SK-N-SH (cell line): ENCODE data around the gene NKIRAS1. TPM values are rescaled to one million over a fixed set of nuclear protein-coding genes. Genes with fewer than 3 reads are reported as not detected.

Experiments
- CTCF ChIA-PET: fragments of 300-600, 350-600 bp; formaldehyde crosslinking; extraction: SDS; loops from one replicate; lab custom pipeline; 2021; lab: Yijun Ruan, JAX
- POLR2A ChIA-PET: fragments of 350-600 bp; sonication (Branson Sonifier 250); formaldehyde crosslinking; extraction: SDS; loops from one replicate; lab custom pipeline; 2020; ENCODE audit warnings: antibody characterized with exemption, inconsistent platforms; lab: Yijun Ruan, JAX
- DNase-seq: peaks from one replicate; pipeline ENCODE4 v3.0.0; 2012
- H2AFZ ChIP-seq: fragments of 200-600 bp; sonication (generic); 2 replicates; pipeline ENCODE4 v1.8.1; 2016; ENCODE audit warnings: antibody characterized with exemption, mild to moderate bottlenecking, low read depth
- H3F3A ChIP-seq: fragments of 200-600 bp; sonication (generic); replicated peaks from 2 replicates; pipeline ENCODE3; 2016; ENCODE audit warnings: antibody characterized with exemption, mild to moderate bottlenecking; ENCODE audit not compliant: insufficient read depth
- H3K27ac ChIP-seq, 2 experiments: fragments of 200-500 bp in 1 of 2; fragments of 200-600 bp in 1 of 2; sonication (Bioruptor generic) in 1 of 2; sonication (generic), shearing (Covaris generic) in 1 of 2; 2 replicates each; pipeline versions ENCODE4 v1.5.1 to v1.6.1; 2014 to 2016; ENCODE audit warnings: low read depth in 2 of 2, inconsistent platforms in 1 of 2, low read length in 1 of 2, mild to moderate bottlenecking in 1 of 2, mixed read lengths in 1 of 2
- H3K27me3 ChIP-seq: fragments of 200-600 bp; sonication (generic), shearing (Covaris generic); 2 replicates; pipeline ENCODE4 v1.6.1; 2016; ENCODE audit warnings: mixed run types; ENCODE audit not compliant: insufficient read depth
- H3K36me3 ChIP-seq, 2 experiments: fragments of 200-500 bp in 1 of 2; fragments of 200-600 bp in 1 of 2; sonication (Bioruptor generic) in 1 of 2; sonication (generic) in 1 of 2; replicated peaks in 1 of 2; 2 replicates each; pipeline versions ENCODE3 to v1.5.1; 2014 to 2016; ENCODE audit warnings: low read length in 1 of 2, mild to moderate bottlenecking in 1 of 2; ENCODE audit not compliant: insufficient read depth in 2 of 2, control insufficient read depth in 1 of 2
- H3K4me1 ChIP-seq, 2 experiments: fragments of 200-500 bp in 1 of 2; fragments of 200-600 bp in 1 of 2; sonication (Bioruptor generic) in 1 of 2; sonication (generic), shearing (Covaris generic) in 1 of 2; 2 replicates each; pipeline versions ENCODE4 v1.5.1 to v1.6.1; 2014 to 2016; ENCODE audit warnings: low read depth in 1 of 2, low read length in 1 of 2, mixed run types in 1 of 2; ENCODE audit not compliant: insufficient read depth in 2 of 2, control insufficient read depth in 1 of 2
- H3K4me2 ChIP-seq: fragments of 200-600 bp; sonication (generic), shearing (Covaris generic); 2 replicates; pipeline ENCODE4 v1.6.1; 2017; ENCODE audit warnings: mixed run types
- H3K4me3 ChIP-seq, 2 experiments: fragments of 200-500 bp in 1 of 2; fragments of 200-600 bp in 1 of 2; sonication (Bioruptor generic) in 1 of 2; sonication (generic), shearing (Covaris generic) in 1 of 2; 2 replicates each; pipeline versions ENCODE4 v1.5.1 to v1.8.1; 2014 to 2016; ENCODE audit warnings: low read depth in 2 of 2, inconsistent platforms in 1 of 2, low read length in 1 of 2, mild to moderate bottlenecking in 1 of 2, mixed read lengths in 1 of 2, moderate library complexity in 1 of 2
- H3K79me2 ChIP-seq: fragments of 200-600 bp; sonication (generic); 2 replicates; pipeline ENCODE4 v1.8.1; 2017; ENCODE audit warnings: mild to moderate bottlenecking; ENCODE audit not compliant: insufficient read depth
- H3K9ac ChIP-seq: fragments of 200-600 bp; sonication (generic); 2 replicates; pipeline ENCODE4 v1.6.1; 2017; ENCODE audit warnings: mixed run types
- H3K9me2 ChIP-seq: fragments of 200-600 bp; sonication (generic); 2 replicates; pipeline ENCODE4 v1.6.1; 2017; ENCODE audit warnings: mixed run types
- H3K9me3 ChIP-seq: fragments of 200-600 bp; sonication (generic); 2 replicates; pipeline ENCODE4 v1.6.1; 2017; ENCODE audit warnings: mixed run types, mild to moderate bottlenecking, moderate library complexity
- H4K20me1 ChIP-seq: fragments of 200-600 bp; sonication (generic); 2 replicates; pipeline ENCODE4 v1.6.1; 2017; ENCODE audit warnings: mild to moderate bottlenecking, mixed run types; ENCODE audit not compliant: insufficient read depth
- CHD2 ChIP-seq: fragments of 150-350 bp; IDR thresholded peaks from 2 replicates; pipeline ENCODE4 v1.6.1; 2018; ENCODE audit warnings: low read length; ENCODE audit not compliant: partially characterized antibody
- CTCF ChIP-seq: fragments of 200-600 bp; sonication (generic); IDR thresholded peaks from 2 replicates; pipeline ENCODE4 v1.6.1; 2017; ENCODE audit warnings: antibody characterized with exemption, mild to moderate bottlenecking, moderate library complexity
- ELF1 ChIP-seq: IDR thresholded peaks from 2 replicates; pipeline ENCODE4 v1.4.0; 2012
- EZH2phosphoT487 ChIP-seq: fragments of 200-600 bp; sonication (generic); IDR thresholded peaks from 2 replicates; pipeline ENCODE4 v1.6.1; 2017; ENCODE audit warnings: low read depth, mixed run types, mild to moderate bottlenecking, antibody characterized with exemption, moderate library complexity, borderline replicate concordance
- FOXJ3 ChIP-seq: sonication (generic); formaldehyde crosslinking; IDR thresholded peaks from 2 replicates; pipeline ENCODE4 v1.5.1; 2020; ENCODE audit warnings: mild to moderate bottlenecking, missing genetic modification reagents
- FOXM1 ChIP-seq: IDR thresholded peaks from 2 replicates; pipeline ENCODE4 v1.4.0; 2012; ENCODE audit warnings: low read depth, mild to moderate bottlenecking
- GATA2 ChIP-seq: sonication (generic); formaldehyde crosslinking; IDR thresholded peaks from 2 replicates; pipeline ENCODE4 v1.5.0; 2020; ENCODE audit warnings: mild to moderate bottlenecking, missing genetic modification reagents
- JUND ChIP-seq: IDR thresholded peaks from 2 replicates; pipeline ENCODE4 v1.4.0; 2012
- MAX ChIP-seq: IDR thresholded peaks from 2 replicates; pipeline ENCODE4 v1.4.0; 2012; ENCODE audit warnings: low read depth
- MEF2A ChIP-seq: IDR thresholded peaks from 2 replicates; pipeline ENCODE4 v1.4.0; 2012; ENCODE audit warnings: low read depth, borderline replicate concordance
- MXI1 ChIP-seq: IDR thresholded peaks from 2 replicates; pipeline ENCODE4 v1.6.1; 2012; ENCODE audit warnings: mild to moderate bottlenecking, low read depth, low read length, improper control_type of control experiment
- NFIC ChIP-seq: IDR thresholded peaks from 2 replicates; pipeline ENCODE4 v1.4.0; 2012; ENCODE audit warnings: borderline replicate concordance
- NRF1 ChIP-seq: IDR thresholded peaks from 2 replicates; pipeline ENCODE4 v1.6.1; 2012; ENCODE audit warnings: low read depth, mild to moderate bottlenecking, low read length
- POLR2AphosphoS5 ChIP-seq: IDR thresholded peaks from 2 replicates; pipeline ENCODE4 v1.6.1; 2012; ENCODE audit warnings: low read depth, low read length
- RAD21 ChIP-seq: IDR thresholded peaks from 2 replicates; pipeline ENCODE4 v1.6.1; 2012; ENCODE audit warnings: mild to moderate bottlenecking, low read length
- RCOR1 ChIP-seq: fragments of 150-350 bp; IDR thresholded peaks from 2 replicates; pipeline ENCODE4 v1.6.1; 2017; ENCODE audit warnings: antibody characterized with exemption, low read length
- RFX5 ChIP-seq: IDR thresholded peaks from 2 replicates; pipeline ENCODE4 v1.6.1; 2012; ENCODE audit warnings: mild to moderate bottlenecking, improper control_type of control experiment, low read length
- RXRA ChIP-seq: IDR thresholded peaks from 2 replicates; pipeline ENCODE4 v1.4.0; 2012; ENCODE audit warnings: low read depth, mild to moderate bottlenecking, borderline replicate concordance
- SIN3A ChIP-seq: IDR thresholded peaks from 2 replicates; pipeline ENCODE4 v1.6.1; 2012; ENCODE audit warnings: low read depth, mild to moderate bottlenecking, low read length, moderate library complexity, borderline replicate concordance
- TAF1 ChIP-seq: IDR thresholded peaks from 2 replicates; pipeline ENCODE4 v1.6.1; 2012; ENCODE audit warnings: low read depth, mild to moderate bottlenecking, low read length, moderate library complexity, borderline replicate concordance
- TCF12 ChIP-seq: IDR thresholded peaks from 2 replicates; pipeline ENCODE4 v1.4.0; 2012
- TEAD4 ChIP-seq: IDR thresholded peaks from 2 replicates; pipeline ENCODE4 v1.4.0; 2012; ENCODE audit warnings: mild to moderate bottlenecking, borderline replicate concordance; ENCODE audit not compliant: insufficient read depth
- USF2 ChIP-seq: fragments of 150-350 bp; IDR thresholded peaks from 2 replicates; pipeline ENCODE4 v1.6.1; 2017; ENCODE audit warnings: antibody characterized with exemption, low read length, low read depth, borderline replicate concordance
- WGBS: methylation state at CpG from one replicate; pipeline ENCODE4 v1.1.6; 2017; ENCODE audit warnings: low lambda C conversion rate; 5-methylcytosine and 5-hydroxymethylcytosine counted together
- polyA plus RNA-seq, 3 experiments: library from polyadenylated mRNA; depleted of rRNA; stranded (reverse); fragments of >200 nt; gene quantifications; 2 replicates each; pipeline ENCODE4 v1.2.3, GENCODE V29; 2012

Gene NKIRAS1
- polyA plus RNA-seq, 1 of the 3 experiments (the other 2 are of a cell fraction), result 8.1 TPM

- TF ChIP-seq POLR2AphosphoS5 (peak; percentile 71; the same call in 1 of the 2 replicates), NFIC (no peak), SIN3A (peak; percentile 41; the same call in 1 of the 2 replicates)
- CTCF ChIA-PET, result no interaction called here
Observed at GRCh38 chr3:23921052-23921511, 4.3 kb upstream of the NKIRAS1 start.

GRCh38 chr3:23920151-23920655 lies 3.4 kb upstream of the NKIRAS1 start:
- Histone ChIP-seq H3K4me2 (peak overlapping the region; percentile 98; the same call in 1 of the 2 replicates), H3K9me3 (no peaks in the 10 kb centered on the region)
- CTCF ChIA-PET, result no interaction called here

More at GRCh38 chr3:23921052-23921511, 4.3 kb upstream of the NKIRAS1 start:
- WGBS, result 93% methylated on average over 3 of the region's 3 CpGs
- no peak for DNase-seq
- Histone ChIP-seq H3K9me3 (no peaks in the 10 kb centered on the region), H3K27ac (peak overlapping the region in 1 of 2 experiments; percentile 4; a peak in 2 of 4 replicates), H3K4me1 (peaks cover 0 to 8% of the 10 kb centered on the region in 2 experiments; a peak in 3 of 4 replicates), H3K4me3 (no peak overlapping the region), H3K9me2 (no peaks in the 10 kb centered on the region), H3K79me2 (peaks cover 41% of the 10 kb centered on the region), H3K27me3 (no peaks in the 10 kb centered on the region), H3K4me2 (no peak overlapping the region; the same call in 1 of the 2 replicates), H3F3A (peaks cover 66% of the 10 kb centered on the region), H3K9ac (no peak overlapping the region), H3K36me3 (peaks cover 31 to 38% of the 10 kb centered on the region in 2 experiments), H2AFZ (no peak overlapping the region), H4K20me1 (peaks cover 37% of the 10 kb centered on the region)
- POLR2A ChIA-PET, result no interaction called here

GRCh38 chr3:23919628-23920027 lies 2.8 kb upstream of the NKIRAS1 start:
- Histone ChIP-seq H3K27ac (no peak overlapping the region; a peak in 1 of 4 replicates), H3K9me2 (no peaks in the 10 kb centered on the region), H3K27me3 (no peaks in the 10 kb centered on the region), H3K9me3 (no peaks in the 10 kb centered on the region), H4K20me1 (peaks cover 37% of the 10 kb centered on the region), H3F3A (peaks cover 66% of the 10 kb centered on the region), H3K9ac (no peak overlapping the region), H3K4me3 (peak overlapping the region; percentile 2 to 9; a peak in 1 of 4 replicates), H3K36me3 (peaks cover 31 to 33% of the 10 kb centered on the region in 2 experiments), H3K4me1 (peaks cover 0 to 14% of the 10 kb centered on the region in 2 experiments; a peak in 3 of 4 replicates), H2AFZ (no peak overlapping the region), H3K4me2 (peak overlapping the region; percentile 98), H3K79me2 (peaks cover 55% of the 10 kb centered on the region)
- no peak for DNase-seq
- ChIA-PET CTCF (interaction anchor here (1.1 kb wide), 1 partner anchor 24 kb away, joined by 3 read pairs; no protein-coding TSS in a partner anchor), POLR2A (no interaction called here)
- 87% methylated on average over 2 of the region's 2 CpGs for WGBS
- TF ChIP-seq USF2 (no peak), RFX5 (no peak), RAD21 (no peak), TCF12 (no peak), ELF1 (no peak), CTCF (no peak), MEF2A (no peak), NFIC (no peak), TAF1 (no peak), RXRA (no peak), JUND (no peak)

More at GRCh38 chr3:23920151-23920655, 3.4 kb upstream of the NKIRAS1 start:
- Histone ChIP-seq H4K20me1 (peaks cover 37% of the 10 kb centered on the region), H2AFZ (no peak overlapping the region), H3K4me3 (peak overlapping the region in 1 of 2 experiments; percentile 2; a peak in 1 of 4 replicates), H3K27ac (peak overlapping the region in 1 of 2 experiments; percentile 8; a peak in 1 of 4 replicates), H3K4me1 (peaks cover 0 to 8% of the 10 kb centered on the region in 2 experiments; a peak in 3 of 4 replicates), H3K9ac (no peak overlapping the region), H3K79me2 (peaks cover 50% of the 10 kb centered on the region), H3K9me2 (no peaks in the 10 kb centered on the region), H3K27me3 (no peaks in the 10 kb centered on the region), H3K36me3 (peaks cover 31 to 38% of the 10 kb centered on the region in 2 experiments), H3F3A (peaks cover 70% of the 10 kb centered on the region)
- no peak for TF ChIP-seq MXI1
- TF ChIP-seq TEAD4, result no peak
- no peak for TF ChIP-seq MEF2A
- TF ChIP-seq FOXJ3 (CRISPR knock-in tag), result no peak
- no peak for TF ChIP-seq ELF1
- TF ChIP-seq MAX, result no peak
- no peak for TF ChIP-seq EZH2phosphoT487
- TF ChIP-seq RAD21, result no peak
- no peak for TF ChIP-seq NRF1
- no peak for TF ChIP-seq CHD2
- TF ChIP-seq GATA2, result no peak
- no peak for TF ChIP-seq TAF1
- TF ChIP-seq FOXM1, result no peak
- no peak for TF ChIP-seq RCOR1
- no peak for TF ChIP-seq NFIC
- POLR2A ChIA-PET, result no interaction called here
- DNase-seq, result no peak
- whole genome bisulfite sequencing, result 85% methylated on average over 5 of the region's 5 CpGs
